Suprapubic skin (tissue), 4 donors: Measurements from ENCODE around the gene TMEM82. TPM values are rescaled to one million over a fixed set of nuclear protein-coding genes. Genes with fewer than 3 reads are reported as not detected.

Experiments
- DNase-seq, 2 donors: peaks; one replicate each; pipeline ENCODE4 v3.0.0-alpha.2; 2019; ENCODE audit warnings: low spot score in 2 of 2
- H3K27ac ChIP-seq: fragments of 200-600 bp; sonication (generic); one replicate; pipeline ENCODE4 v1.5.1; 2019
- H3K27me3 ChIP-seq: fragments of 200-600 bp; sonication (generic); one replicate; pipeline ENCODE4 v1.5.1; 2019
- H3K36me3 ChIP-seq: fragments of 200-600 bp; sonication (generic); one replicate; pipeline ENCODE4 v1.5.1; 2019
- H3K4me1 ChIP-seq: fragments of 200-600 bp; sonication (generic); one replicate; pipeline ENCODE4 v1.5.1; 2019
- H3K4me3 ChIP-seq: fragments of 200-600 bp; sonication (generic); one replicate; pipeline ENCODE4 v1.5.1; 2019; ENCODE audit warnings: mild to moderate bottlenecking
- H3K9me3 ChIP-seq: fragments of 200-600 bp; sonication (generic); one replicate; pipeline ENCODE4 v1.5.1; 2019
- CTCF ChIP-seq, 2 donors: fragments of 200-600 bp in 1 of 2; fragments of 450-650 bp in 1 of 2; sonication (generic) in 1 of 2; IDR thresholded peaks; one replicate each; pipeline ENCODE4 v1.5.1; 2016 to 2019; ENCODE audit warnings: antibody characterized with exemption in 2 of 2, mild to moderate bottlenecking in 1 of 2, moderate library complexity in 1 of 2
- EP300 ChIP-seq: sonication (generic); formaldehyde crosslinking; IDR thresholded peaks from one replicate; pipeline ENCODE4 v1.6.1; 2017; ENCODE audit warnings: antibody characterized with exemption
- POLR2A ChIP-seq, 2 donors: fragments of 450-650 bp; IDR thresholded peaks; one replicate each; pipeline ENCODE4 v1.6.1; 2017; ENCODE audit warnings: antibody characterized with exemption in 2 of 2, mild to moderate bottlenecking in 2 of 2, moderate library complexity in 2 of 2
- POLR2AphosphoS5 ChIP-seq, 3 donors: sonication (generic); formaldehyde crosslinking; IDR thresholded peaks; one replicate each; pipeline ENCODE4 v1.6.1; 2017; ENCODE audit warnings: antibody characterized with exemption in 3 of 3
- WGBS: methylation state at CpG from one replicate; pipeline ENCODE4 v1.1.5; 2018; 5-methylcytosine and 5-hydroxymethylcytosine counted together
- total RNA-seq, 4 donors: library from RNA; depleted of rRNA; stranded (reverse); fragments of >200 nt; gene quantifications; one replicate each; pipeline ENCODE4 v1.1.0, GENCODE V29; 2016

Gene TMEM82
- total RNA-seq, 4 donors from 2014 or later = not detected

- Histone ChIP-seq H3K4me3 (no peak overlapping the region), H3K27ac (no peak overlapping the region), H3K36me3 (no peaks in the 10 kb centered on the region), H3K9me3 (no peaks in the 10 kb centered on the region), H3K27me3 (peaks cover 5% of the 10 kb centered on the region), H3K4me1 (peaks cover 35% of the 10 kb centered on the region)
- 97% methylated on average over 9 of the region's 10 CpGs for WGBS
- no peak for DNase-seq
- TF ChIP-seq CTCF (IDR thresholded peaks at IDR 0.05) (no peak), EP300 (no peak), POLR2A (IDR thresholded peaks at IDR 0.05) (no peak), POLR2AphosphoS5 (IDR thresholded peaks at IDR 0.05) (no peak)
These were observed 11.5 kb downstream of the TMEM82 start for GRCh38 chr1:15753776-15754175.

- DNase-seq = no peak
- no peaks in the 10 kb centered on the region for H3K36me3 ChIP-seq
- no peak overlapping the region for H3K4me3 ChIP-seq
- peaks cover 5% of the 10 kb centered on the region for H3K27me3 ChIP-seq
- H3K4me1 ChIP-seq = peaks cover 48% of the 10 kb centered on the region
- H3K9me3 ChIP-seq = no peaks in the 10 kb centered on the region
- no peak overlapping the region for H3K27ac ChIP-seq
- WGBS = 79% methylated on average over 2 of the region's 2 CpGs
- TF ChIP-seq CTCF (IDR thresholded peaks at IDR 0.05) (no peak), EP300 (no peak), POLR2AphosphoS5 (IDR thresholded peaks at IDR 0.05) (no peak), POLR2A (IDR thresholded peaks at IDR 0.05) (no peak)
These were observed 12.8 kb downstream of the TMEM82 start for GRCh38 chr1:15755021-15755645.

- Histone ChIP-seq H3K36me3 (no peaks in the 10 kb centered on the region), H3K27ac (no peak overlapping the region), H3K27me3 (peaks cover 7% of the 10 kb centered on the region), H3K4me3 (no peak overlapping the region), H3K9me3 (no peaks in the 10 kb centered on the region), H3K4me1 (peaks cover 52% of the 10 kb centered on the region)
- TF ChIP-seq POLR2AphosphoS5 (IDR thresholded peaks at IDR 0.05) = no peak
- TF ChIP-seq CTCF (IDR thresholded peaks at IDR 0.05) = no peak
- TF ChIP-seq EP300 = no peak
- TF ChIP-seq POLR2A (IDR thresholded peaks at IDR 0.05) = no peak
- no peak for DNase-seq
- 73% methylated on average over 4 of the region's 4 CpGs for WGBS
These were observed 13.3 kb downstream of the TMEM82 start for GRCh38 chr1:15755646-15756040.

GRCh38 chr1:15756143-15757015, 14.1 kb downstream of the TMEM82 start:
- peak overlapping the region; percentile 41 for H3K27ac ChIP-seq
- peaks cover 7% of the 10 kb centered on the region for H3K27me3 ChIP-seq
- H3K4me1 ChIP-seq = peaks cover 54% of the 10 kb centered on the region

More at GRCh38 chr1:15756143-15757015, 14.1 kb downstream of the TMEM82 start:
- TF ChIP-seq EP300 (no peak), POLR2AphosphoS5 (IDR thresholded peaks at IDR 0.05) (no peak), POLR2A (IDR thresholded peaks at IDR 0.05) (no peak), CTCF (IDR thresholded peaks at IDR 0.05) (no peak)
- Histone ChIP-seq H3K9me3 (no peaks in the 10 kb centered on the region), H3K36me3 (no peaks in the 10 kb centered on the region), H3K4me3 (peak overlapping the region; percentile 14)
- WGBS = 56% methylated on average over 8 of the region's 21 CpGs
- DNase-seq = no peak
